HL-60 (cell line): ENCODE measurements around the gene PPCDC.

ENCODE experiments used
- REST ChIP-seq: IDR thresholded peaks from 2 replicates; pipeline ENCODE4 v1.6.1; 2012; ENCODE audit warnings: low read depth; ENCODE audit not compliant: insufficient replicate concordance
- TF ChIP-seq, protein P1 (sequence below): IDR thresholded peaks from one replicate; pipeline ENCODE4 v1.5.1; 2011; ENCODE audit warnings: low read length, control low read depth, inconsistent platforms; ENCODE audit not compliant: insufficient read depth

- TF ChIP-seq, protein P1, sequence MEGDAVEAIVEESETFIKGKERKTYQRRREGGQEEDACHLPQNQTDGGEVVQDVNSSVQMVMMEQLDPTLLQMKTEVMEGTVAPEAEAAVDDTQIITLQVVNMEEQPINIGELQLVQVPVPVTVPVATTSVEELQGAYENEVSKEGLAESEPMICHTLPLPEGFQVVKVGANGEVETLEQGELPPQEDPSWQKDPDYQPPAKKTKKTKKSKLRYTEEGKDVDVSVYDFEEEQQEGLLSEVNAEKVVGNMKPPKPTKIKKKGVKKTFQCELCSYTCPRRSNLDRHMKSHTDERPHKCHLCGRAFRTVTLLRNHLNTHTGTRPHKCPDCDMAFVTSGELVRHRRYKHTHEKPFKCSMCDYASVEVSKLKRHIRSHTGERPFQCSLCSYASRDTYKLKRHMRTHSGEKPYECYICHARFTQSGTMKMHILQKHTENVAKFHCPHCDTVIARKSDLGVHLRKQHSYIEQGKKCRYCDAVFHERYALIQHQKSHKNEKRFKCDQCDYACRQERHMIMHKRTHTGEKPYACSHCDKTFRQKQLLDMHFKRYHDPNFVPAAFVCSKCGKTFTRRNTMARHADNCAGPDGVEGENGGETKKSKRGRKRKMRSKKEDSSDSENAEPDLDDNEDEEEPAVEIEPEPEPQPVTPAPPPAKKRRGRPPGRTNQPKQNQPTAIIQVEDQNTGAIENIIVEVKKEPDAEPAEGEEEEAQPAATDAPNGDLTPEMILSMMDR: no peak
- TF ChIP-seq REST: no peak
Measured at GRCh38 chr15:74977599-74977998, 45.8 kb upstream of the PPCDC start.
